GM11168 (cell line): ENCODE data around the gene SLC25A21.

Experiments
- in situ Hi-C: fragments of 300-500 bp; cut with MboI; formaldehyde crosslinking; loops from one replicate; pipeline ENCODE4 v1.12.0; 2022; ENCODE audit warnings: low sequenced_read_pairs; ENCODE audit not compliant: unreplicated experiment

Gene SLC25A21

GRCh38 chr14:36690311-36691040, 481.9 kb downstream of the SLC25A21 start:
- in situ Hi-C loops: no loop called here

DNA sequence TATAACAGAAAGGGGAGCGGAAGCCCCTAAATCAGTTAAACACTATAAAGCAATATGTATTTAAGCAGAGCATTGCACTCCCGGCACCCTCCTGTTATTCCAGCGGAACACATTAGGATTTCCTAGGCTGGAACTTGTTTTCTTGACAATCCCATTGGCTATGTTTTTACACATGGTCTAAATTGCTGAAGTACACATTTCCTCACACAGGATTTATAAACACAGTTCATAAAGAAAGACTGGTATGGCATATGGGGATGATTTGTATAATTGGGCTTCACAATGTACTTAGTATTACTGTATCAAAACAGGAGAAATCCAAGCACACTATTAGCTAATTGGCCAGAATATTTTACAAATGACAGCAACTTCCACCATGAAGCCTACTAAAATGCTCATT, 487.5 kb downstream of the SLC25A21 start:
- in situ Hi-C loops: no loop called here

GRCh38 chr14:36683083-36683724, 489.2 kb downstream of the SLC25A21 start:
- in situ Hi-C loops: no loop called here

GRCh38 chr14:36682338-36682737, 490.1 kb downstream of the SLC25A21 start:
- in situ Hi-C loops: no loop called here

GRCh38 chr14:36676236-36676635, 496.2 kb downstream of the SLC25A21 start:
- in situ Hi-C loops: no loop called here

DNA sequence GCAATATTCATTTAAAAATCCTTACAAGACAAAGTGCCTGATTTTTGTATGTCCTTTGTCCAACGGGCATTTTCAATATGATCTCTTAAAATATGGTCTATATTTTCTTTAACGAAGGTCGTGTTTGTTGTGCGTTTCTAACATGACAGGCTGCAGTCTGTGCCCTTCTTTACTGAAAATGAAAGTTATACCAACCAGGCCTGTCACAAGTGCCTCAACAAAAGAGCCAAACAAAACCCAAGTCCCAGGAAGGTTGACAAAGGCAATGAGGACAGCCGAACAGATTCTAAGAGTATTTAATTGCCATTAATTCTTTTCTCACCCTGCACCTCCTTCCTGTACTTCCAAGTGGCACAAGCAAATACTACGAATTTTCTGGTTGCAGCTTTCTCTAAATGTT, 496.8 kb downstream of the SLC25A21 start:
- in situ Hi-C loops: no loop called here

GRCh38 chr14:36674659-36675058, 497.7 kb downstream of the SLC25A21 start:
- in situ Hi-C loops: no loop called here

DNA sequence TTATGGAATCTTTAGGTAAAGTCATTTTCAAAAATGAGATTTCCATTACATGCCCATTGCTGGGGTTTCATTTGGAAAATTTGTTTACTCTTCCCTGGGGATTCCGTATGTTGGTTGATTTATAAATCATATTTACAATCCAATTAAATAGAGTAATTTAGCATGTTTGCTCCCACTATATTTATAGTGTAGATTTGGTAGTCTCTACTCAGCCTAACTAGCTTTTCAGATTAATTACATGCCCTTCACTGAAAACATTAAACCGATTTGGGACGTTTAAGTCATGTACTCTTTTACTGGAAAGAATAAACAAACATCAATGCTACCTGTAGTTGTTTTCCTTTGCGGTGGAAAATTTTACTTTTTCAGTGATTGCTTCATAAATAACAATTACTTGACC, 500.3 kb downstream of the SLC25A21 start:
- in situ Hi-C loops: no loop called here

DNA sequence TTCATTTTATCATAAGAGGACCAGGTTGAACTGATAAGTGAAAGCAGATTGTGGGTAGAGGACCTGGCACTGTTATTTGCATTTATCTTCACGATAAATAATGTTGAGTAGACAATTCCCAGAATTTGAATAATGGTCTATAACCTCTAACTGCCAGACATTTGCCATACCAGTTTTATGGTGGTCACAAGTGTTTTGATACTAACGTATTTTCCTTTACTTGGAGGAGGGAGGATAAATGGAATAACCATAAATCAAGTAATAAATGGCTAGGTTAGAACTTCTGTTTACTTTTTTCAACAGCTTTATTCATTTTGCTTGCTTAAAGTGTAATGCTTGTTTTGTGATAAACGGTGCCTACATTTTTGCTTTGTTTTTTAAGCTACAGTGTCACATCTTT, 501.3 kb downstream of the SLC25A21 start:
- in situ Hi-C loops: no loop called here

GRCh38 chr14:36667679-36668078, 504.7 kb downstream of the SLC25A21 start:
- in situ Hi-C loops: no loop called here

- in situ Hi-C loops: no loop called here
Observed at GRCh38 chr14:36666416-36667206, 505.8 kb downstream of the SLC25A21 start.

- in situ Hi-C loops: no loop called here
Observed at GRCh38 chr14:36665887-36666415, 506.5 kb downstream of the SLC25A21 start.

- in situ Hi-C loops: no loop called here
Observed at GRCh38 chr14:36664322-36665193, 507.8 kb downstream of the SLC25A21 start.

DNA sequence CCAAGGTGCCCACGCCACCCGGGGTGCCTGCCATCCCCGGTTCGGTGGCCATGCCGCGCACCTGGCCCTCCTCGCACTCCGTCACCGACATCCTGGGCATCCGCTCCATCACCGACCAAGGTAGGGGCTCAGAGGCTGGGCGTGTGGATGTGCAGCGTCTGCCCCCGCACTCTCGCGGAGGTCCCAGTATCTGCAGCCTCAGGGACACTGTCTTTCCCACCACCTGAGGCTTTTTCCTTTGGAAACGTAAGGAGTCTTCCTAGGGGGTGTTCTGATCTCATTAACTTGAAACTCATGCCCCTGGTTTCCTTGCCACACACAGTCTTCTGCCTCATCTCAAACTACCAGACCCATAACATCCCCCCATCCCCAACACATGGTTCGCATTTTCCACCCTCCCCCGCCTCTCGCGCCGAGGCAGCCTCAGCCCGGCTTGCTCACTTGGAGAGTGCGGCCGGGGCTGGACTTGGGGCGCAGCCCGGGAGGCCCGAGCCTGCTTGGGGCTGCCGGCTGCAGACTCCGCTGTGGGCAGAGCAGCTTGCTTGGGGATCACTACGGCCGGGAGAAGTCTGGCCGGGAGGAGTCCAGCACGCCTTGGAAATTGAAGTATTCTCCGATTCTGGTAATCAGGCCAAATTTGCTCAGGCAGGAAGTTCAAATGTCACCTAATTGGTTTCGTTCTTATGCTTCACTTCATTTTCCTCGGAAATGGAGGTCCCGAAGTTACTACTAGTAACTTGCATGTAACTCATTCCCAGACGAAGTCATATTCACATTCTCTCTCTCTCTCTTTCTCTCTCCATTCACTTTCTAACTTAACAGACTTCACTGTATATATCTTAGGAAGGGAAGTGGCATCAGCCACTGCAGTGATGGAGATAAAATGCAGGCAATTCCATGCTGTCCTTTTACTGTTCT, 508.7 kb downstream of the SLC25A21 start:
- in situ Hi-C loops: no loop called here

- in situ Hi-C loops: no loop called here
Observed at GRCh38 chr14:36662543-36663403, 509.6 kb downstream of the SLC25A21 start.

DNA sequence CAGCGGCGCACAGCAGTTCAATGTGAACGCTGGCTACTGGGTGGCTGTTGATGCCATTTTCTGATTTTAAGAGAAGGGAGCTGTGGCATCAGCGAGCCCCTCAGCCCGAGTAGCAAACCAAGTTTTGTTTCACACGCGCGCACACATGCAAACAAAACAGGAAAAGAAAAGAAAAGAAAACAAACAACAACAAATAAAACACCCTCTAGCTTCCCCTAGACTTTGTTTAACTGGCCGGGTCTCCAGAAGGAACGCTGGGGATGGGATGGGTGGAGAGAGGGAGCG, 510.2 kb downstream of the SLC25A21 start:
- in situ Hi-C loops: no loop called here

DNA sequence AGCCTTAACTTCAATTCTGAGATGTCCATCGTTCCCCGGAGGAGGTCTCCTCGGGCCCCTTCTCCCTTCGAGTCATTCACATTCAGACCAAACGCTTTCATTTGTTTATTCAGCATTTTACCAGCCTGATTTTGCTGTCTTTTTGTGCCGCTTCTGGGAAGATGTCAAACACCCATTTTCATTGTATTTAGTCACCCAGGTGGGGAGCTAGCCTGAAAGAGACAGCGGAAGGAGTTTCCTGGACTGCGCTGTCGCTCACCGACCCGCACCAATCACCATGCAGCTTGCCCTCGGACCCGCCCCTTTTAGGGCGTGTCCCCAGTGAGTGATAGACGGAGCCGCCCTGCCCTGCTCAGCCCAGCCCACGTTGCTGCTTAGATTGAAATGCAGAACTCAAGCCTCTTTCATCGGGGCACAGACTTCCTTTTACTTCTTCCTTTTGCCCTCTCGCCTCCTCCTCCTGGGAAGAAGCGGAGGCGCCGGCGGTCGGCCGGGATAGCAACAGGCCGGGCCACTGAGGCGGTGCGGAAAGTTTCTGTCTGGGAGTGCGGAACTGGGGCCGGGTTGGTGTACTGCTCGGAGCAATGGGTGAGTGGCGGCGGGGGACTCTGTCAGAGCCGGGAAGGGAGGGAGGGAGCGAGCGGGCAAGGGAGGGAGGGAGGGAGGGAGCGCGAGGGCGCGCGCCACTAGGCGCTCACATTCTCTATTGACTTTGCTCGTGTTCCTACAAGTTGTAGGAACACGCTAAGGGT, 510.7 kb downstream of the SLC25A21 start, which contains the start of gene PAX9:
TSS of gene PAX9 (plus strand) at position 355 of the 752 bp plus-strand sequence. CDS start at position 585, 230 bp downstream.
- in situ Hi-C loops: no loop called here
